Body of pancreas (tissue), 4 donors: ENCODE data around the gene A3GALT2. TPM values are rescaled to one million over a fixed set of nuclear protein-coding genes. Genes with fewer than 3 reads are reported as not detected.

Experiments
- ATAC-seq: fragments of 150-250 bp; one replicate; pipeline ENCODE4 v1.9.1; 2016
- DNase-seq, 4 donors: peaks; one replicate each; pipeline ENCODE4 v3.0.0-alpha.2; 2019
- H3K27ac ChIP-seq, 4 donors: fragments of 200-600 bp; sonication (generic); 1 replicate in 3 of 4; 2 replicates in 1 of 4; pipeline versions ENCODE4 v1.5.1 to v1.6.1; 2016 to 2019; ENCODE audit warnings: mild to moderate bottlenecking in 1 of 4, mixed read lengths in 1 of 4, moderate library complexity in 1 of 4
- H3K27me3 ChIP-seq, 2 donors: fragments of 200-600 bp; sonication (generic); one replicate each; pipeline ENCODE4 v1.6.0; 2016; ENCODE audit warnings: mild to moderate bottlenecking in 1 of 2
- H3K36me3 ChIP-seq, 2 donors: fragments of 200-600 bp; sonication (generic); replicated peaks in 1 of 2; 2 replicates each; pipeline ENCODE4 v1.5.1; 2016; ENCODE audit warnings: low read depth in 2 of 2; ENCODE audit not compliant: insufficient read depth in 1 of 2
- H3K4me1 ChIP-seq: fragments of 200-600 bp; sonication (generic); one replicate; pipeline ENCODE4 v1.6.0; 2016
- H3K4me3 ChIP-seq, 2 donors: fragments of 200-600 bp; sonication (generic); 1 replicate in 1 of 2; 2 replicates in 1 of 2; pipeline ENCODE4 v1.5.1; 2016 to 2019
- H3K9me3 ChIP-seq, 3 donors: fragments of 200-600 bp; sonication (generic); 1 replicate in 2 of 3; 2 replicates in 1 of 3; pipeline ENCODE4 v1.5.1; 2016
- CTCF ChIP-seq, 7 experiments: fragments of 450-650 bp in 4 of 7; fragments of 200-600 bp in 3 of 7; sonication (generic) in 3 of 7; IDR thresholded peaks; one replicate each; pipeline ENCODE4 v1.5.1; 2016 to 2019; ENCODE audit warnings: antibody characterized with exemption in 7 of 7
- POLR2A ChIP-seq, 3 donors: fragments of 450-650 bp; IDR thresholded peaks; one replicate each; pipeline ENCODE4 v1.6.1; 2016; ENCODE audit warnings: antibody characterized with exemption in 3 of 3, mild to moderate bottlenecking in 2 of 3
- WGBS, 2 donors: methylation state at CpG; one replicate each; pipeline ENCODE4 v1.1.5; 2017; 5-methylcytosine and 5-hydroxymethylcytosine counted together
- intact Hi-C: fragments of 100-400 bp; cut with DNase I; formaldehyde crosslinking; loops from one replicate; pipeline ENCODE4 v1.15.1; 2023
- total RNA-seq, 2 donors: library from RNA; depleted of rRNA; stranded (reverse); fragments of >200 nt; gene quantifications; one replicate each; pipeline ENCODE4 v1.1.0, GENCODE V29; 2016

A3GALT2 gene
- total RNA-seq, 2 donors from 2014 or later, result not detected

- Histone ChIP-seq H3K36me3 (peaks cover 0 to 1% of the 10 kb centered on the region in 2 donors), H3K9me3 (no peaks in the 10 kb centered on the region), H3K27me3 (no peaks in the 10 kb centered on the region), H3K27ac (no peak overlapping the region), H3K4me3 (no peak overlapping the region), H3K4me1 (no peaks in the 10 kb centered on the region)
- TF ChIP-seq CTCF (IDR thresholded peaks at IDR 0.05), result no peak
- no peak for TF ChIP-seq POLR2A (IDR thresholded peaks at IDR 0.05)
- intact Hi-C loops, result no loop called here
- 83 to 89% methylated on average over 12 to 13 of the region's 13 CpGs for WGBS, 2 donors
- ATAC-seq (no peak), DNase-seq (no peak)
These were observed 49.0 kb downstream of the A3GALT2 start for GRCh38 chr1:33271666-33272505.

GRCh38 chr1:33270808-33271465 lies 50.0 kb downstream of the A3GALT2 start:
- H3K4me3 ChIP-seq, result no peak overlapping the region
- no peaks in the 10 kb centered on the region for H3K27me3 ChIP-seq
- no peaks in the 10 kb centered on the region for H3K9me3 ChIP-seq
- ATAC-seq, result no peak
- no peak for DNase-seq
- H3K27ac ChIP-seq, result no peak overlapping the region
- TF ChIP-seq CTCF (IDR thresholded peaks at IDR 0.05) (no peak), POLR2A (IDR thresholded peaks at IDR 0.05) (no peak)
- no peaks in the 10 kb centered on the region for H3K4me1 ChIP-seq
- H3K36me3 ChIP-seq, result peaks cover 0 to 1% of the 10 kb centered on the region in 2 donors
- intact Hi-C loops, result no loop called here
- 90 to 92% methylated on average over 7 of the region's 7 CpGs for WGBS, 2 donors

GRCh38 chr1:33270379-33270778 lies 50.5 kb downstream of the A3GALT2 start:
- Histone ChIP-seq H3K36me3 (peaks cover 0 to 1% of the 10 kb centered on the region in 2 donors), H3K4me3 (no peak overlapping the region), H3K27me3 (no peaks in the 10 kb centered on the region), H3K27ac (no peak overlapping the region), H3K4me1 (no peaks in the 10 kb centered on the region), H3K9me3 (no peaks in the 10 kb centered on the region)
- DNase-seq, result no peak
- WGBS, 2 donors, result 96 to 100% methylated on average over 1 to 5 of the region's 5 CpGs
- no peak for ATAC-seq
- TF ChIP-seq POLR2A (IDR thresholded peaks at IDR 0.05) (no peak), CTCF (IDR thresholded peaks at IDR 0.05) (no peak)
- intact Hi-C loops, result no loop called here

GRCh38 chr1:33269621-33270020 lies 51.3 kb downstream of the A3GALT2 start:
- no peak overlapping the region for H3K4me3 ChIP-seq
- H3K27ac ChIP-seq, result no peak overlapping the region
- peaks cover 0 to 1% of the 10 kb centered on the region in 2 donors for H3K36me3 ChIP-seq
- WGBS, 2 donors, result 76 to 93% methylated on average over 3 to 5 of the region's 5 CpGs
- no peaks in the 10 kb centered on the region for H3K4me1 ChIP-seq
- no peaks in the 10 kb centered on the region for H3K27me3 ChIP-seq
- no peaks in the 10 kb centered on the region for H3K9me3 ChIP-seq
- TF ChIP-seq POLR2A (IDR thresholded peaks at IDR 0.05) (no peak), CTCF (IDR thresholded peaks at IDR 0.05) (no peak)
- DNase-seq (no peak), ATAC-seq (no peak)
- intact Hi-C loops, result no loop called here
